Muscle layer of duodenum (tissue), 2 donors: ENCODE measurements around the gene UBE2I.
A peak's percentile ranks its signal among the peaks of the same experiment; 100 is the strongest.

Source experiments
- H3K27ac ChIP-seq: one replicate; pipeline ENCODE4 v1.7.0; 2013; ENCODE audit warnings: mild to moderate bottlenecking, low read length
- H3K27me3 ChIP-seq: one replicate; pipeline ENCODE4 v1.7.0; 2013; ENCODE audit warnings: low read depth, mild to moderate bottlenecking, control low read depth, low read length
- H3K36me3 ChIP-seq, 2 donors: one replicate each; pipeline ENCODE4 v1.7.0; 2013; ENCODE audit warnings: low read length in 2 of 2, control low read depth in 1 of 2, mild to moderate bottlenecking in 1 of 2; ENCODE audit not compliant: insufficient read depth in 2 of 2, control insufficient read depth in 1 of 2
- H3K4me1 ChIP-seq, 2 donors: one replicate each; pipeline ENCODE4 v1.7.0; 2013; ENCODE audit warnings: low read length in 2 of 2, mild to moderate bottlenecking in 2 of 2, control low read depth in 1 of 2, moderate library complexity in 1 of 2; ENCODE audit not compliant: insufficient read depth in 2 of 2, control insufficient read depth in 1 of 2
- H3K4me3 ChIP-seq, 2 donors: one replicate each; pipeline ENCODE4 v1.7.0; 2013; ENCODE audit warnings: low read length in 2 of 2, low read depth in 1 of 2, mild to moderate bottlenecking in 1 of 2
- H3K9me3 ChIP-seq, 2 donors: one replicate each; pipeline ENCODE4 v1.7.0; 2013; ENCODE audit warnings: low read length in 2 of 2, control low read depth in 1 of 2, mild to moderate bottlenecking in 1 of 2; ENCODE audit not compliant: control insufficient read depth in 1 of 2
- donor health status: healthy.

The UBE2I gene

DNA sequence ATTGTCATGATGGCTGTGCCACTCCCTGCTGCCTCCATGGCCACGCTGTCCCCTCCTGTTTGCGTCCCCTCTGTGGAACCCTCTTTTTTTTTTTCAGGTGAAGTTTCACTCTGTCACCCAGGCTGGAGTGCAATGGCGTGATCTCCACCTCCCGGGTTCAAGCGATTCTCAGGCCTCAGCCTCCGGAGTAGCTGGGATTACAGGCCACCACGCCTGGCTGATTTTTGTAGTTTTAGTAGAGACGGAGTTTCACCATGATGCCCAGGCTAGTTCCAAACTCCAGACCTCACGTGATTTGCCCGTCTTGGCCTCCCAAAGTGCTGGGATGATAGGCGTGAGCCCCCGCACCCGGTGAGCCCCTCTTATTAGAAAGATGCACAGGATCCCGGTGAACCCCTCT, 11.0 kb upstream of the UBE2I start:
- Histone ChIP-seq H3K27me3 (peaks cover 6% of the 10 kb centered on the region), H3K4me1 (peaks cover 0 to 7% of the 10 kb centered on the region in 2 donors), H3K4me3 (no peak overlapping the region), H3K9me3 (no peaks in the 10 kb centered on the region), H3K27ac (no peak overlapping the region), H3K36me3 (no peaks in the 10 kb centered on the region)

DNA sequence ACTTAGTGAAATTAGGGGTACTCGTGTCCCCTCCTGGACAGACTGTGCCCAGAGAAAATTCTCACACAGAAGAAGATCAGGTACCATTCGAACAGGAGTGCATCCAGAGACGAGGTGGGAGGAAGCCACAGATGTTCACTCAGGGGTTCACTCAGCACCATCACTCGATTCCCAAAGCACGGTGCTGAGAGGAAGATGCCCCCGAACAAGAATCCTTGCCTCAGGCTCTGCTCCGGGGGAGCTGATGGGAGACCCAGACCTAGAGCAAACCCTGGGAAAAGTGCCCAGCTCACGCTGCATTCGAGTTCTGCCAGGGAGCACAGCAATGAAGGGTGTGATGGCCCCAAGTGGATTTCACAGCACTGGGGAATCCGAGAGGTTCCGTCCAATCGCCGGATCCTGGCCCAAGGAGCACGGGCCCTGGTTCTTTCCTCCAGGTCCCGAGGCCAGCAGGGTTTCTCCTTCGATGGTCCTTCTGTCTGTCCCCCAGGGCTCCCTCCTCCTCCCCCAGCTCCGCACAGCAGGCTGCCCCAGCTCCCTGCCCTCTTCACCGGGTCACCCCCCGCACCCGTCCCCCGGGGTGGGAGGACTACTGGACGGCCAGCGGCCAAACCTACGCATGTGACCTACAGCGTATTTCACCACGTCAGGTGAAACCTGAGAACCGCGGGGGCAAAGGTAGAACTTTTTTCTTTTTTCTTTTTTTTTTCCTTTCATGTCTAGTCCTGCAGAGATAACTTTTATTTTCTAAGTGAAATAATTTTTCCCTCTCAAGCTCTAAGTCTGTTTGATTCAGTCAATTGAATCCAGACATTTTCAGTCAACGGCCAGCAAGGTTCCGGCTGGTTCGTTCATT, 10.2 kb upstream of the UBE2I start:
- Histone ChIP-seq H3K27ac (no peak overlapping the region), H3K36me3 (no peaks in the 10 kb centered on the region), H3K9me3 (no peaks in the 10 kb centered on the region), H3K4me3 (no peak overlapping the region), H3K27me3 (peaks cover 6% of the 10 kb centered on the region), H3K4me1 (peaks cover 0 to 7% of the 10 kb centered on the region in 2 donors)

DNA sequence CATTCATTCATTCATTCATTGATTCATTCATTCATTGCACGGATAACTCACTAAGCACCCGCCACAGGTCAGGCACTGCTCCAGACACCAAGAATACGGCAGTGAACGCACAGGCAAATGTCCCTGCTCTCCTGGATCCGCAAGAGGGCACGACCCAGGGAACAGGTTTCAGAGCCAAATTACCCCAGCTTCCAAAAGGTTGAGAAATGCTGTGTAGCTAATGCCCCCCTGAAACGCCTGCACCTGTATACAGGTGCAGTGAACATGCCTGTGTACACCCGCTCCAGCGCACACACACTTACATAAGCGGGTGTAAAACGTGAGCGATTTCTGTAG, 9.6 kb upstream of the UBE2I start:
- H3K9me3 ChIP-seq = no peaks in the 10 kb centered on the region
- H3K36me3 ChIP-seq = no peaks in the 10 kb centered on the region
- H3K4me1 ChIP-seq = peaks cover 0 to 7% of the 10 kb centered on the region in 2 donors
- H3K4me3 ChIP-seq = no peak overlapping the region
- peaks cover 6% of the 10 kb centered on the region for H3K27me3 ChIP-seq
- H3K27ac ChIP-seq = no peak overlapping the region

DNA sequence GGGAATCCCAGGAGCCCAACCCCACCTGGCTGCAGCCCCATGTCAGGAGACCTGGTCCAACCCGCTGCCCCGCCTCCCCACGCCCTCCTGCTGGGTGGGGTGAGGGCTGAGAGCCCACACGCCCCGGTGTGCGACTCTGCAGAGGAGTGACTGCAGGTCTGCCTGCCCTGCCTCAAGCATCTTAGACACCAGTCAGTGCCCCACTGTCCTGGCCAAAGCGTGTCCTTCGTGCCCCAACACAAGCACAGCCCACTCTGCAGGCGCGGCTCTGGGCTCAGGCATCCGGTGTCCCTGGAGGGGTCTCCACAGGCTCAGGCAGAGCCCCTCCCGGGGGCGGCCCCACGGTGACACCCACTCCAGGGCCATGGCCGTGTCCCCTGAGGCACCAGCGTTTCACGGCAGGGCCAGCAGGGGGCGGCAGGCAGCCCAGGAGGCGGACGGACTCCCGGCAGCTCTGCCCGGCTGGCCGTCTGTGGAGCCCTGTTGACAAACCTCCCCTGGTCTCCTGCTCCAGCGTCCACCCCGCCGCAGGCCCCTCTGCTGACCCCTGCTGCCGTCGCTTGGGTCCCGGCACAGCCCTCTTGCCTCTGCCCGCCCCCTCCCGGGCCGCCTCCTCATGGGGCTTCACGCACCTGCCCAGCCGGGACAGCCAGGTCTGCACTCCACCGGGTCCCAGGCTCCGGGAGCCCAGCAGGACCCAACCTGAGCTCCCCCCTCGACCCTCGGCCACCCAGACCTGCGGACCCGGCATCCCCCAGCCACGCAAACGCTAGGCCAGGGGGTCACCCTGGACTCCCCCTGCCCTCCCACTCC, 8.6 kb upstream of the UBE2I start:
- H3K4me1 ChIP-seq = peaks cover 0 to 7% of the 10 kb centered on the region in 2 donors
- no peaks in the 10 kb centered on the region for H3K9me3 ChIP-seq
- H3K27me3 ChIP-seq = peaks cover 6% of the 10 kb centered on the region
- no peak overlapping the region for H3K27ac ChIP-seq
- H3K4me3 ChIP-seq = no peak overlapping the region
- H3K36me3 ChIP-seq = no peaks in the 10 kb centered on the region

DNA sequence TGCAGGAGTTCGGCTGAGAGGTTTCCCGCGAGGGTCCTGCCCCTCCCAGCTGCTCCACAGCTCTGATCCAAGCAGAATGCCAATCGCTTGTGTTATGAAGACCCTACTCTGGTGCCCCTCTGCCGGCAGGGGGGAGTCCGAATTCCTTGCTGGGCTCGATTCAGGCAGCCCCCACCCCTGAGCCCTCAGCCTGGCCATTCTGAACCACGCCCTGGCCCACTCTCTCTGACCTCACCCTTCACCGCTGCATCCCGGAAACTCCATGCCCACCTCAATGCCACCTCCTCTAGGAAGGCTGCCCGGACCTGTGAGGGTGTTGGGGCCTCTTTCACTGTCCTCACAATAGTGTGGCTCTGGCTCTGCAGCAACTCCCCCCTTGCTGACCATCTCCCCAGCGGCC, 7.9 kb upstream of the UBE2I start:
- H3K4me1 ChIP-seq = peaks cover 0 to 7% of the 10 kb centered on the region in 2 donors
- no peak overlapping the region for H3K27ac ChIP-seq
- no peaks in the 10 kb centered on the region for H3K9me3 ChIP-seq
- H3K4me3 ChIP-seq = no peak overlapping the region
- no peaks in the 10 kb centered on the region for H3K36me3 ChIP-seq
- peaks cover 6% of the 10 kb centered on the region for H3K27me3 ChIP-seq

DNA sequence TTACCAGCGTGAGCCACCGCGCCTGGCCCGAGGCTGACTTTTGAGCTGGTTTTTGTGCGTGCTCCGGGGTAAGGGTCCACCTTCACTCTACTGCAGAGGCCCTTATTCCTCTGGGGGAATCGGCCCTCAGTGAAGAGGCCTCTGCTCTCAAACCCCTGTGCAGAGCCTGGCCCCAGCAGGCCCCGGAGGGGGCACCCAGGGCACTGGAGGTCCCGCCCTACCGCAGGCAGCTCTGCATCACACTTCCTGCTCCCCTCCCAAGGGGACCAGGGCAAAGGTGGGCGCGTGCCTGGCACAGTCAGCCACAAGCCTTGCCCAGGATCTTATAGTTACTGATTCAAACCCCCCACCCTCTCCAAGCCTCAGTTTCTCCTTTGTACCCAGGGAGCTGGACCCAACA, 3.6 kb upstream of the UBE2I start:
- peaks cover under 1 to 13% of the 10 kb centered on the region in 2 donors for H3K4me1 ChIP-seq

DNA sequence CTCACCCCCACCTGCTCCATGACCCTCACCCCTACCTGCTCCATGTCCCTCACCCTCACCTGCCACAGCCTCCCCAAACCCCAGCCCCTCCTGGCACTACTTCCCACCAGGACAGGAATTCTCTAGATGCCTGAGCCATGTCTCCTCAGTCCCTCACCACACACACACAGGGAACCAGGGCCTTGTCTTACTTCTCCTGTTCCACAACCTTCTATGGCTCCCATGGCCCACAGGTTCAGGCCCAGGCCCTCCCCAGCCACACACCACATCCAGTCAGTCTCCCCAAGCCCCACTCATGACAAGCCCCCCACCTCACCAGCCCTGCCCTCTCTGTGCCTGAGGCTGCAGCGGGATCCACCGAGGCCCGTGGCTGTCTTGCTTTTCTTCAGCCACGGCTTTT, 3.1 kb upstream of the UBE2I start:
- Histone ChIP-seq H3K27ac (no peak overlapping the region), H3K36me3 (no peaks in the 10 kb centered on the region), H3K4me1 (peaks cover 5 to 14% of the 10 kb centered on the region in 2 donors), H3K27me3 (no peaks in the 10 kb centered on the region), H3K4me3 (no peak overlapping the region), H3K9me3 (no peaks in the 10 kb centered on the region)

More for the DNA sequence above, 3.6 kb upstream of the UBE2I start:
- Histone ChIP-seq H3K36me3 (no peaks in the 10 kb centered on the region), H3K4me3 (no peak overlapping the region), H3K9me3 (no peaks in the 10 kb centered on the region), H3K27me3 (no peaks in the 10 kb centered on the region), H3K27ac (no peak overlapping the region)

DNA sequence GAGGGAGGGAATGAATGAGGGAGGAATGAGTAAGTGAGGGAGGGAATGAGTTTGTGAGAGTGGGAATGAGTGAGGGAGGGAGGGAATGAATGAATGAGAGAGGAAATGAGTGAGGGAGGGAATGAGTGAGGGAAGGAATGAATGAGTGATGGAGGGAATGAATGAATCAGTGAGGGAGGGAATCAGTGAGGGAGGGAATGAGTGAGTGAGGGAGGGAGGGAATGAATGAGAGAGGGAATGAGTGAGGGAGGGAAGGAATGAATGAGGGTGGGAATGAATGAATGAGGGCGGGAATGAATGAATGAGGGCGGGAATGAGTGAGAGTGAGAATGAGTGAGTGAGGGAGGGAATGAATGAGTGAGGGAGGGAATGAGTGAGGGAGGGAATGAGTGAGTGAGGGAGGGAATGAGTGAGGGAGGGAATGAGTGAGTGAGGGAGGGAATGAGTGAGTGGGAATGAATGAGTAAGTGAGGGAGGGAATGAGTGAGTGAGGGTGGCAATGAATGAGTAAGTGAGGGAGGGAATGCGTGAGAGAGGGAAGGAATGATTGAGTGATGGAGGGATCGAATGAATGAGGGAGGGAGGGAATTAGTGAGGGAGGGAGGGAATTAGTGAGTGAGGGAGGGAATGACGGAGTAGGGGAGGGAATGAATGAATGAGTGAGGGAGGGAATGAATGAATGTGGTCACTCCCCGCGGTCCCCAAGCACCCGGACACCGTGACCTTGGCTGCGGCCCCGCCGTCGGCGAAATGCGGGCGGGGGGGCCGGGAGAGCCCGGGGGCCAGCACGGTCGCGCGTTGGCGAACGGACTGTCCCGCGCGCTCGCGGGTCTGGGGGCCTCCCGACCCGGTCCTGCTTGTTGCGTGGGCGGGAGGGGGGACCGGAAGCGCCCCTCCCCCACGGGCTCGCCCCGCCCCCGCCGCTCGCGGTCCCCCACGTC, 1.1 kb upstream of the UBE2I start:
- Histone ChIP-seq H3K9me3 (no peaks in the 10 kb centered on the region), H3K4me3 (peak overlapping the region; percentile 23 to 61), H3K4me1 (peaks cover 10 to 34% of the 10 kb centered on the region in 2 donors), H3K27me3 (no peaks in the 10 kb centered on the region), H3K36me3 (peaks cover 0 to 4% of the 10 kb centered on the region in 2 donors), H3K27ac (no peak overlapping the region)

DNA sequence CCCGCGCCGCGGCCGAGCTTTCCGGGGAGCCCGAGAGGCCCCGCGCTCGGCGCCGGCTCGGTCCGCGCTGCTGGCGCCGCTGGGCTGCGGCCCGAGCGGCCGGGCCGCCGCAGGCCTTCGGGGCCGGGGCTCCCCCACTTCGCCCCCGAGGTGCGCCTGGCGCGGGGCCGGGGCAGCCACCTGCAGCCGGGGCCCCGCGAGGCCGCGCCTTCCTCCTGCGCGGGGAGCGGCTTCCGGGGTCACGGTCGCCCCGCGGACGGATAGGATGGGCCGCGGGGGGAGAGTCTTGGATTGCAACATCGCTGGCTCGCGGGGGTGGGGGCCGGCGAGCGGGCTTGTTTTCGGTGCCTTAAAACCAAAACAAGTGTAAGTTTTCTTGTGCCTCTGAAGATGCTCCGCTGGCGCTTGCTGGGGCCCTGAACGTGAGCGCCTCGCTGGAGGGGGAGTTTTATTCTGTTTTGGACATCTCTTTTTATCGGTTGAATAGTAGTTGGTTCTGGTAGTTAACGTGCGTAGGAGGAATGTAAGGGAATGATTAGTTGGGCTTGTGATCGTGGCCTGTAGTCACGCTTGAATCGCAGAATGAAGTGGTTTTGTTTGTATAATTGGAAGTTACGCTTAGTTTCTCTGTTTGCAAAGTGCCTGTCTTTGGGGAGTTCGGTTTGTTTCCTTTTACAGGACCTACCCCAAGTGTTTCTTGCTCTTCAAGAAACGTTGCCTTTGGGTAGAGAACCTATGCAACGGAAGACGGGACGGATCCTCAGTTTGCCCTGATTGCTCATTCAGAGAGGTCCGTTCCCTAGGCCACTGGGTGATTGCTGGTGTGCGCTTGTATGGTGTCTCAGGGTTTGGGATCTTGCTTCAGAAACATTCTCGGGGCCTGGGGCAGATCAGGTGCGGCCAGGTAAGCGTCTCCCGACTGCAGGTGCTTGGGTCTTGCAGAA, 724 bp downstream of the UBE2I start:
- H3K27ac ChIP-seq = peak overlapping the region; percentile 70

DNA sequence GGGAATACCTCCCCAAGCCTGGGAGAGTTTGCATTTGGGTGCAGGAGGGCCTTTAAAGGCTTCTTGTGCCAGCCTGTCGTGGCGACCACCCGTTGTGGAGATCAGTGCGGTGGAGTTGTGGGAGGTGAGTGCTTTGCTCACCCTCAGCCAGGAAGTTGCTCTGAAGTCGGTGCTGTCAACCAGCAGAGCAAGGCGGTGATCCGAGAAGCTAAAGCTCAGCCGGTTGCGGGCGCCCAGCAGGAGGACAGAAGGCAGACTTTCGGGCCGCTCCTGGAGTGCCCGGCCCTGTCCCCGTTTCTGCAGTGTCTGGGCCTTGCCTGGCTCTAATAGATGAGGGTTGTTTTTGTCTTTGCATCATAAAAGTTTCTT, 1.4 kb downstream of the UBE2I start:
- Histone ChIP-seq H3K4me3 (peak overlapping the region; percentile 81 to 92), H3K36me3 (peaks cover 9 to 22% of the 10 kb centered on the region in 2 donors), H3K4me1 (peaks cover 10 to 48% of the 10 kb centered on the region in 2 donors), H3K27me3 (no peaks in the 10 kb centered on the region), H3K27ac (peak overlapping the region; percentile 8), H3K9me3 (no peaks in the 10 kb centered on the region)

More for the DNA sequence above, 724 bp downstream of the UBE2I start:
- Histone ChIP-seq H3K4me1 (peaks cover 10 to 48% of the 10 kb centered on the region in 2 donors), H3K27me3 (no peaks in the 10 kb centered on the region), H3K4me3 (peak overlapping the region; percentile 81 to 92), H3K36me3 (peaks cover 4 to 16% of the 10 kb centered on the region in 2 donors), H3K9me3 (no peaks in the 10 kb centered on the region)
